SU-DHL-6 (cell line): Measurements from ENCODE around the gene HSPA12B.

Source experiments
- CTCF ChIP-seq: fragments of 200-600 bp; sonication (generic); IDR thresholded peaks from one replicate; pipeline ENCODE4 v1.5.1; 2017; ENCODE audit warnings: antibody characterized with exemption, mild to moderate bottlenecking, low read length, moderate library complexity; ENCODE audit not compliant: insufficient read depth, poor library complexity, severe bottlenecking
- EZH2phosphoT487 ChIP-seq: fragments of 200-600 bp; sonication (generic), shearing (Covaris generic); conservative IDR thresholded peaks from 2 replicates; pipeline ENCODE4 v1.6.1; 2018; ENCODE audit warnings: mild to moderate bottlenecking, antibody characterized with exemption, low read length, moderate library complexity, mixed read lengths

- TF ChIP-seq CTCF (no peak), EZH2phosphoT487 (no peak)
Measured at GRCh38 chr20:3755814-3756480, 23.5 kb downstream of the HSPA12B start.
